ENCODE measurements around the gene NRG3. TPM values are rescaled to one million over a fixed set of nuclear protein-coding genes. Genes with fewer than 3 reads are reported as not detected.

The NRG3 gene
- total RNA-seq, 6 experiments from 2014 or later = not detected

GRCh38 chr10:81866753-81867152 lies 8.2 kb upstream of the NRG3 start:
- Mint-ChIP-seq H3K4me3 (no peak overlapping the region), H3K36me3 (ENCODE audit: low read depth) (peaks cover 4% of the 10 kb centered on the region; the same call in 1 of the 2 replicates), H3K27me3 (ENCODE audit: insufficient read depth) (peaks cover 2% of the 10 kb centered on the region; the same call in 1 of the 2 replicates), H3K4me1 (ENCODE audit: low read depth) (no peaks in the 10 kb centered on the region), H3K9me3 (peaks cover 34% of the 10 kb centered on the region), H3K27ac (no peak overlapping the region)
- DNase-seq = no peak
- TF ChIP-seq, protein P1, sequence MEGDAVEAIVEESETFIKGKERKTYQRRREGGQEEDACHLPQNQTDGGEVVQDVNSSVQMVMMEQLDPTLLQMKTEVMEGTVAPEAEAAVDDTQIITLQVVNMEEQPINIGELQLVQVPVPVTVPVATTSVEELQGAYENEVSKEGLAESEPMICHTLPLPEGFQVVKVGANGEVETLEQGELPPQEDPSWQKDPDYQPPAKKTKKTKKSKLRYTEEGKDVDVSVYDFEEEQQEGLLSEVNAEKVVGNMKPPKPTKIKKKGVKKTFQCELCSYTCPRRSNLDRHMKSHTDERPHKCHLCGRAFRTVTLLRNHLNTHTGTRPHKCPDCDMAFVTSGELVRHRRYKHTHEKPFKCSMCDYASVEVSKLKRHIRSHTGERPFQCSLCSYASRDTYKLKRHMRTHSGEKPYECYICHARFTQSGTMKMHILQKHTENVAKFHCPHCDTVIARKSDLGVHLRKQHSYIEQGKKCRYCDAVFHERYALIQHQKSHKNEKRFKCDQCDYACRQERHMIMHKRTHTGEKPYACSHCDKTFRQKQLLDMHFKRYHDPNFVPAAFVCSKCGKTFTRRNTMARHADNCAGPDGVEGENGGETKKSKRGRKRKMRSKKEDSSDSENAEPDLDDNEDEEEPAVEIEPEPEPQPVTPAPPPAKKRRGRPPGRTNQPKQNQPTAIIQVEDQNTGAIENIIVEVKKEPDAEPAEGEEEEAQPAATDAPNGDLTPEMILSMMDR (IDR thresholded peaks at IDR 0.05) = no peak

DNA sequence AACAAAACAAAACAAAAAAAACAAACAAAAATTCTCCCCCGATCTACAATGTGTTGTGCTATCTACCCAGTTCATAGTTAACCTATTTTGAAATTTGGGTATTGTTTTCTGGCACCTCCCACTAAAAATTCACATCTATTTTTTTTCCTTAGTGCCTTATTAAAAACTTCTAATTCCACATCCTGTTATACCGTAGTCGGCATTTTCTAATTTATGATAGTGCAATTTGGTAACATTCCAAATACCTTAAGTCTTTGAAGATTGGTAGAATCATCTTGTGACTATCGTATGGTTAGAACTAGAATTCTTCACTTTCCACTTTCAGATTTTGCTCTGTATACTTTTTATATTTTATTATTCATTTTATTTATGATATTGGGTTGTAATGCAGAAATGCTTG lies 4.5 kb upstream of the NRG3 start:
- DNase-seq = no peak
- no peaks in the 10 kb centered on the region for H3K36me3 Mint-ChIP-seq (ENCODE audit: low read depth)
- H3K4me3 Mint-ChIP-seq = no peak overlapping the region
- peaks cover 2% of the 10 kb centered on the region; the same call in 1 of the 2 replicates for H3K27me3 Mint-ChIP-seq (ENCODE audit: insufficient read depth)
- peaks cover 23% of the 10 kb centered on the region for H3K9me3 Mint-ChIP-seq
- H3K4me1 Mint-ChIP-seq (ENCODE audit: low read depth) = no peaks in the 10 kb centered on the region
- TF ChIP-seq, protein P1 (IDR thresholded peaks at IDR 0.05) = no peak
- no peak overlapping the region for H3K27ac Mint-ChIP-seq

GRCh38 chr10:81871558-81871957 lies 3.4 kb upstream of the NRG3 start:
- TF ChIP-seq, protein P1 (IDR thresholded peaks at IDR 0.05) = no peak
- peaks cover 27% of the 10 kb centered on the region for H3K9me3 Mint-ChIP-seq
- DNase-seq = no peak
- H3K36me3 Mint-ChIP-seq (ENCODE audit: low read depth) = peaks cover 5% of the 10 kb centered on the region; the same call in 1 of the 2 replicates
- H3K27ac Mint-ChIP-seq = no peak overlapping the region
- H3K27me3 Mint-ChIP-seq (ENCODE audit: insufficient read depth) = peaks cover 5% of the 10 kb centered on the region
- H3K4me1 Mint-ChIP-seq (ENCODE audit: low read depth) = no peaks in the 10 kb centered on the region
- H3K4me3 Mint-ChIP-seq = no peak overlapping the region

DNA sequence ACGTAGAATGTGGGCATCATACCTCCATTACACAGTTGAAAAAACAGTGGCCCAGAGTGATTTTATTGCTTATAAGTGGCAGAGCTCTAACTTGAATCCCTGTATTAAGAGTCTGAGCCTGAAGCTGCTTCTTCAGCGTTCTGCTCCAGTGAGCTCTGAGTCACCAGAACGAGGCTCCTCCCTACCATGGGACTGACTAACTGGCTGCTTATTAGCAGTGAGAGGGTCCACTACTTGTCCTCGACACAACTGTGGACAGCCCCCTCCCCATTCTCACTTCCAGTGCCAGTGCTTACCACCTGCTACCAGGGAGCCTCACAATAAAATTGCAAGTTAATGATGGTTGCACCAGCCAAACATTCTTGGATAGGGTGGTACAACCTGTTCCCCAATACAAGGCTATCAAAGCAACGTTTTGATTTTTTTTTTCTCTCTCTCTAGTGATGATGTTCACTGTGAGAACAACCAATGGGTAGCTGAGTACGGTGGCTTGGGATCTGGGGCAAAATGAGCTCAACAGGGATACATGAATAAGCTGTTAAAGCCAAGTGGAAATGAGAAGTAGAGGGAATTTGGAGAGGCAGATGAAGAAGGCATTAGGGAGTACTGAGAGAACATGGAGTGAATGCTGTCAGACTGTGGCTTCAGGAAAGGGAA lies 2.7 kb upstream of the NRG3 start:
- peaks cover 5% of the 10 kb centered on the region; the same call in 1 of the 2 replicates for H3K36me3 Mint-ChIP-seq (ENCODE audit: low read depth)
- peaks cover 22% of the 10 kb centered on the region for H3K9me3 Mint-ChIP-seq
- no peak for DNase-seq
- TF ChIP-seq, protein P1 (IDR thresholded peaks at IDR 0.05) = no peak
- H3K27ac Mint-ChIP-seq = no peak overlapping the region
- no peaks in the 10 kb centered on the region for H3K4me1 Mint-ChIP-seq (ENCODE audit: low read depth)
- peaks cover 5% of the 10 kb centered on the region for H3K27me3 Mint-ChIP-seq (ENCODE audit: insufficient read depth)
- no peak overlapping the region for H3K4me3 Mint-ChIP-seq

- peaks cover 5% of the 10 kb centered on the region for H3K27me3 Mint-ChIP-seq (ENCODE audit: insufficient read depth)
- TF ChIP-seq, protein P1 (IDR thresholded peaks at IDR 0.05) = no peak
- H3K4me1 Mint-ChIP-seq (ENCODE audit: low read depth) = no peaks in the 10 kb centered on the region
- peaks cover 5% of the 10 kb centered on the region; the same call in 1 of the 2 replicates for H3K36me3 Mint-ChIP-seq (ENCODE audit: low read depth)
- peaks cover 14% of the 10 kb centered on the region for H3K9me3 Mint-ChIP-seq
- no peak for DNase-seq
- no peak overlapping the region for H3K27ac Mint-ChIP-seq
- no peak overlapping the region for H3K4me3 Mint-ChIP-seq
Observed at GRCh38 chr10:81873231-81873931, 1.6 kb upstream of the NRG3 start.

Measured in HFFc6 (cell line).